HuH-7 (cell line): Measurements from ENCODE around the gene PSTPIP1.

ENCODE experiments used
- DNase-seq: peaks from one replicate; pipeline ENCODE4 v3.0.0; 2011; ENCODE audit warnings: low spot score

The PSTPIP1 gene

DNA sequence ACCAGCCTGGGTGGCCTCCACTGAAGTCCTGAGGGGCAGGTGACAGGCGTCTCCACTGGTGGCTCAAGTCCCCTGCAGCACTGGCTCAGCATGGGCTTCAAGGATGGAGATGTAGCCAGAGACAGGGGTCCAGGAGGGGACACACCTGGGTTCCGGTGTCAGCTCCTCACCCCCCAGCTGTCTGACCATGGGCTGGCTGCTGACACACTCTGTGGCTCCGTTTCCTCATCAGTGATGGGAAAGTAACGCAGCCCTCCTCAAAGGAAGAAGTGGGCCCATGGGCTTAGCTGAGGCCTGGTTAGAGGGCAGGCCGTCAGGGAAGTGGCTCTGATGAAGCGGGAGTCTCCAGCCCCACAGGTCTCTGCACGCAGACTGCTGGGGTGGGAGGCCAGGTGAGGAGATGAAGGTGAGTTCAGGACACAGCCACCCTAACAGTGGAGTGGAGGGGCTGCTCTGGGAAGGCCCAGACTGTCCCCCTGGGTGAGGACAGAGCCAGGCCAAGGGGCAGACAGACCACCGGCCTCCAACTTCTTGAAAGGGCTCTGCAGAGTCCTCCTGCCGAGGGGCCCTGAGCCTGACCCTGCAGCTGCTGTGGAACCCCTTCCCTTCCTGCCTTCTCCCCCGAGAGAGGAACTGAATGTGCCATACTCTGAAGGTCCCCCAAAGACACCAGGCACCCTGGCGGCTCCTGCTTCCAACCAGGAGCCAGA lies 24.0 kb downstream of the PSTPIP1 start:
- no peak for DNase-seq

DNA sequence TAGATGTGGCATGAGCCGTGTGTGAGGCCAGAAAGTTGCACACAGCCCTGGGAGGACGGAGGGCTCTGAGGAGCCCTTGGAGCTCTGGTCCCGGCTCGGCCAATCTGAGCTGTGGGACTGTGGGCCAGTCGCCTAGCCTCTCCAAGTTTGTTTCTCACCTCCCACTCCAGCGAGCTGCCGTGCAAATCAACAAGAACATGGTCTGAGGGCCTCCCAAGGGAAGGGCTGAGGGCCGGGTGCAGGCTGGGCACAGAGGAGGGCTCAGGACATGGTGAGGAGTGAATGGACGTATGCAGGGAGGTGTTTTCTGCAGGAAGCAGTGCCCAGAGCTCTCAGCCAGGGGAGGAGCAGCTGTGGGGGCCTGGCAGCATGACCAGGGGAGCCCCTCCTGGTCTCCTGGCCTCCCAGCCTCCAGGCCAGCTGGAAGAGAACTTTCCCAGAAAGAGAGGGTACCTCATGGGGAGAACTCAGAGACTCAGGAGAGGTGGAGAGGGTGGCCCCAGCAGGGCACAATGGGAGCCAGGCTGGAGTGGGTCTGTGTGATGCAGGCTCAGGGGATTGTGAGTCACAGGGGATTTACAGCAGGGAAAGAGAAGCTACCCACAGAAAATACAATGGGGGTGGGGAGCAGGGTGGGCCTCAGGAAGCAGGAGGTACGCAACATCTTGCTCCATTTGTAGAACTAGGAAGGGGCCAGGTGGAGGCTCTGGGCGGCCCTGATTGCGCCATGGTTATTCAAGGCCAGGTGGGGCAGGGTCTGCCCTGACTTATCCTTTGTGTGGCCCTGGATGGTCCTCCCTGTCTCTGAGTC lies 24.8 kb downstream of the PSTPIP1 start:
- no peak for DNase-seq

DNA sequence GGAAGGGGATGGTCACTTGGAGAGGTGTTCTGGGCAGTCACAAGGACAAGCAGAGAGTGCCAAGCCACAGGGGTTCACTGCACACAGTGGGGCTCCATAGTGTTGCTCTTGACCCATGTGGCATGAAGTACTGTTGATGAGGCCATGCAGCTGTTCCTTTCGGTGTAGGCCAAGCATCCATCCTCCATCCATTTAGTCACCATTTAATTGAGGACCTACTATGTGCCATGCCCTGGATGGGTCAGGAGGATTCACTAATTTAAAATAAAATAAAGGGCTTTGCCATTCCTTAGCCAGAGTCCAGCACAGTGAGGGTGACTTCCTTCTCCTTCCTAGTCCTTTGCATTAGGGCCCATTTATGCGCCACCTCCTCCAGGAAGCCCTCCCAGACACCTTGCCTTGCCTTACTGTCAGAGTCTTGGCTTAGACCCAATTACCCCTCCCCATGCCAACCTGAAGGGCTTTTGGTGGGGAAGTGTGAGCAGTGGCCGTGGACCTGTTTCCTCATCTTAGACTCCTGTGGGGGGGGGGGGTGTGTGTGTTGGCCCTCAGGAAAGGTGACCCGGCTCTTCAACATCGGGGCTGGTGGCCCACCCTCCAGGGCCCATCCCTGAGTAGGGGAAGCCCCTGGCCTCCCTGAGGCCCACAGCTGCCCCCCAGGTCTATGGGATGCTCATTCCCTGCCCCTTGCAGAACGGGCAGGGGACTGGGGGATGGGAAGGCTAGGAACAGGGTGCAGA lies 25.6 kb downstream of the PSTPIP1 start:
- no peak for DNase-seq

DNA sequence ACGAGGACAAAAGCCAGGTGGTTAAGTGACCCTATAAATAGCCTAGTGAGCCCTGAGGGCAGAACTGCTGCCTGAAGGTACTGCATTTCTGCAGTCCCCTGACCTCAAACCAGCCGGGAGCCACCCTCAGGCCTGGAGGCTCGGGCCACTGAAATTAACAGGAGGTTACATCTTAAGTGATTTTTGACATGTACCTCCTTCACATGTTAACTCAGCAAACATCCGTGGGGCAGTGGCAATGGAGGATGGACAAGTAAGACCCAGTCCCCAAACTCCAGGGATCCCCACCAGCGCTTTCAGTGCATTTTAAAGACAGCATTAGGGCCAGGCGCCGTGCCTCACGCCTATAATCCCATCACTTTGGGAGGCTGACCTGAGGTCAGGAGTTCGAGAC lies 26.2 kb downstream of the PSTPIP1 start:
- DNase-seq = no peak

DNA sequence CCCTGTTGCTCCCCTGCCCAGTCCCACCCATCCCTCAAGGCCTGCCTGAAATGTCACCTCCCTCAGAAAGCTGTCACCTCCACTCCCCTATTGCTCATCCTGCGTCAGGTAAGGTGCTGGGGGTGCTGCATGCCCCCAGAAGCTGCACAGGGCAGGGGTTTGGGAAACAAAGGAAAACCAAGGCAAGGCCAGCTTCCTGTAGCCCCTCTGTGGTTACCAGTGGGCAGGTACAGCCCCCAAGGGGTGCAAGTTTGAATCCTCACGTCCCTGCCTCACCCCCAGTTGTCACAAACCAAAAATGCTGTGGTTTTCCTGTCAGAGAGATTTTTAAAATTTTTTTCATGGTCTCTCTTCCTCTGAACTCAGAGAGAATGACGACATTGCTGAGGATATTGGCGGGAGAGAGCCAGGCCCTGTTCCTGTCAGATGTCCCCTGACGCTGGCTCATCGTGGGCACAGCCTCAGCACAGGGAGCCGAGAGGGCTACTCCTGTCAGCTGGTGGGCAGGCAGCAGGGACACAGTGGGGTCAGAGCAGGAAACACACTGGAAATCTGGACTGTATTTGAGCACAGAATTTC lies 27.0 kb downstream of the PSTPIP1 start:
- no peak for DNase-seq

DNA sequence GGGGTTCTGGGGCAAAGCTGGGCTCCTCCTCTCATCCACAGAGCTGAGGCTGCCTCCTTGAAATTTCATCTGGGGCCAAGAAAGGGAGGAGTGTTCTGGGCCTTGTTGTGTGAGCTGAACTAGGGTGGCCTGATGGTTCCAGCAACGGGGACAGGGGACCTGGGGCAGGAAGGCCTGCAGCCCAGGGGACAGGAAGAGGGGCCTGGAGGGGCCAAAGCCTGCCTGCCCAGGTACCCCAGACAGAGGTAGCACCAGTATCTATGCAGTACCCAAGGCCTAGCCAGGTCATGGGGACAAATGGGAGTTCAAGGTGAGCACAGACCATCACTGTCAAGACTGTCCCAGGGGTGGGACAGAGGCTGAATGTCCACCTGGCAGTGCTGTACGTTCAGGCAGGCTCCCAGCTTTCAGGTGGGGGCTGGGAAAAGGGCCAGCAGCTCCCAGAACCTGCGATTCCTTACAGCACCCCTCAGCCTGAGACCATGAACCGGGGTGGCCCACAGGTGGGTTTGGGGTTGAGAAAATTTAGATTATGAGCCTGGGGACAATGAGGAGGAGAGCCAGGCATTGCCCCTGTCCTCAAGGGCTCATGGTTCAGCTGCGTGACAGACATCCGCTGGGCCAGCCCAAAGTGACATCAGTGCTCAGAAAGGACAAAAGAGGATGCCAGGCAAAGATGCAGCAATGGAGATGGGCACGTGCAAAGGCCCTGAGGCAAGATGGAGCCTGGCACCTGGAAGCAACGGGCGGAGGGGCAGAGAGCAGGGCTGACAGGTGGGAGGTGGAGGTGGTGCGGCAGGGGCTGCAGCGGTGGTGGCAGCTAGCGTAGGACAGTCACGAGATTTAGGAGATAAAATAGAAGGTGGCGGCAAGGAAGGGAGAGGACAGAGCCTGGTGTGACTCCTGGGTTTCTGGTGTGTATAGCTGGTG lies 28.0 kb downstream of the PSTPIP1 start:
- DNase-seq = no peak

DNA sequence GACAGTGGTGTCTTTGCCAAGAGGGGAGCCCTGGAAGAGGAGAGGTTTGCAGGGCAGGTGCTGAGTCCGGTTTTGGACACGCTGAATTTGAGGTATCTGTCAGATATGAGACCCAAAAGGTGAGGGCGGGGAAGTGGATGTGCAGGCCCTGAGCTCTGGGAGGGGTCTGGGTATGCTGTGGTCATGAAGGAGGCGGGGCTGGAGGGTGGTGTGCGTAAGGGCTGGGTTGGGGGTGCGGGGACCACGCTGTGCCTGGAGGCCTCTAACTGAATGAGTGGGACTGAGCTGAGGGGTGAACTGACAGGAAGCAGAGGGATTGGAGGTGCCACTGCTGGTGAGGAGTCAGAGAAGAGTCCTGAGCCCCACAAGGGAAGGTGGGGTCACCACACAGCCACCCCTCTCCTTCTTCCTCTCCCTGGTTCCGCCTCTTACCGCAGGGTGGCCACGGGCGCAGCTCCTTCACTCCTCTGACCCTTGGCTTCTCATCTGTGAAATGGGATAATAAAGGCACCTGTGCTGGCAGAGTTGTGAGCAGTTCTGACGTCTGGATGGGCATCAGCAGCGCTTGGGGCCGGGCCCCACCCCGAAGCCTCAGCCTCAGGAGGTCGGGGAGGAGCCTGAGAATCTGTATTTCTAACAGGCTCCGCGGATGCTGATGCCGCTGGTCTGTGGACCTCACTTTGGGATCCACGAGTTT lies 28.8 kb downstream of the PSTPIP1 start:
- no peak for DNase-seq

DNA sequence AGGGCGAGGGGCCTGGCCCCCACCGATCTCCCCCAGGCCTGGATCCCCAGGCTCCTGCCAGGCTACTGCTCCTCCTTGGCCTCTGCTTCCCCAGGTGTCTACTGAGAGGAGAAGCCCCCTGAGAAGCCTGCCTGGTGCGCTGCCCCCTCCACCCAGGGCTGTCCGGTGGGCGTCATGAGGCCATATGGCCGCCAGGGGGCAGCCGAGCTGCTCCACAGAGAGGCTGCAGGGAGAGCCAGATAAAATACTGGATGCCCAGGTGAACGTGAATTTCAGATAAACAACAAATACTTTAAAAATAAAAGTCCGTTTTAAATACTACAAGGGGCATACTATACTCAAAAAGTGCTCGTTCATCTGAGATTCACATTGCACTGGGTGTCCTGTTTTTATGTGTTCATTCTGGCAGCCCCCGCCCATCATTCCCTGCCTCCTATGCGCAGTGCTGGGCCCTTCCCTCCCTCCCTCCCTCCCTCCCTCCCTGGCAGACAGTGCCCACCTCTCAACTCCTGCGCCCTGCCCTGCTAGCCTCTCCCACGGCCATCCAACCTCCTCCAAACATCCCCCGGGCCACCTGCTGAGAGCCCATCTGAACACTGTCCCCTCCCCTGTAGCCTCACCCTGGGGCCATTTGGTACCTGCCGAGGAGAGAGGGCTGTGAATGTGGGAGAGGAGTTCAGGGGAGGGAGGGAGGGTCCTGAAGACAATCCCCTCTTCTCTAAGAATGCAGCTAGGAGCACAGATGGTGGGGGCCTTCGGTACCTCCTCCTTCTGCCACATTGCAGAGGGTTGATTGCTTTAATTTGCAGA lies 29.6 kb downstream of the PSTPIP1 start:
- DNase-seq = peak; percentile 97

DNA sequence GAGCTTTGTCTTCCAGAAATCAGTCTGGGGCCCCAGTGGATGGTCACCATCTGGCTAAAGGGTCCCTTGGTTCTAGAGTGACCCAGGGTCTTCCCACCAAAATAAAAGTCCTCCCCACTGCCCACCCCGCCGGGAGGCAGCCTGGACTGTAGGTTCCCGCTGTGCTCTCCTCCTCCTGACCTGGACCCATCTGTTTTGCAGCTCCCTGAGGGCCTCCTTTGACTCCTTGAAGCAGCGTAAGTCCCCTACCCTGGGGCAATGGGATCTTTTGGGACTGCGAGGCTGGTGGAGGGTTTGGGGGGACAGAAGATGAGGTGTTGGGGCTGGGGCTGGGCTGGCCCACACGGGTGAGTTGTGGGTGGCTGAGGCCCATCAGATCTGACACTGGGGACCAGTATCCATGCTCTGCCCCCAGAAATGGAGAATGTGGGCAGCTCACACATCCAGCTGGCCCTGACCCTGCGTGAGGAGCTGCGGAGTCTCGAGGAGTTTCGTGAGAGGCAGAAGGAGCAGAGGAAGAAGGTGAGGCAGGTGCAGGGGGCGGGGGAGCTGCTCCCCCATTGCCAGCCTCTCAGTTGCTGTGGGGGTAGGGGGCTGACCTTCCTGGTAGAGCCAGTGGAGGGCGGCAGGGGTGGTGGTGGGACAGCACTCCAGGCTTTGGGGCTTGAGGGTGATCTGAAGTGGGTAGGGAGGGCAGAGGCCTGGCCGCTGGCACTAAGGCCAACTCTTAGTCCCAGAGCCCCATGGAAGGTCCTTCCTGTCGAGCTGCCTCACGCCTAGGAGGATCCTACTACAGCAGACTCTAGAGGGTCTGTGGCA lies 30.4 kb downstream of the PSTPIP1 start:
- no peak for DNase-seq

DNA sequence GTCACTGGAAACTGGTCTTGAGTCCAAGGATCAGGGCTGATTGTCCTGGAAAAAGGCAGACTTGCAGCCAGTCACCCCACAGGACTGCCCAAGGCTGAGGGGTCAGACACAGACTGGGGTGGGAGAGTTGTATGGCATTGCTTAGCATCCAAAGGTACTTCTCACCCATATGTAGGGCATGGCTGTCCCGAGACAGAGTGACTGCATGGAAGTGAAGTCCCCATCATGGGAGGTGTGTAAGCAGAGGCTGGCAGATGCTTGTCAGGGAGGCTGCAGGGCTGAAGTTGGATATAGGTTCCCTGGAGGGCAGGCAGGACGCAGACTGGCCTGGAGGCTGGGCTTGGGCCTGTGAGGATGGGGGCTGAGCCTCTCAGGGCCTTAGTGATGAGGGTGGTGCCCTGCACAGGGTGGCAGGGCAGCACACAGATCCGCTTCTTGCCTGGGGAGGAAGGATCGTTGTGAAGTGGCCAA lies 31.1 kb downstream of the PSTPIP1 start:
- no peak for DNase-seq

DNA sequence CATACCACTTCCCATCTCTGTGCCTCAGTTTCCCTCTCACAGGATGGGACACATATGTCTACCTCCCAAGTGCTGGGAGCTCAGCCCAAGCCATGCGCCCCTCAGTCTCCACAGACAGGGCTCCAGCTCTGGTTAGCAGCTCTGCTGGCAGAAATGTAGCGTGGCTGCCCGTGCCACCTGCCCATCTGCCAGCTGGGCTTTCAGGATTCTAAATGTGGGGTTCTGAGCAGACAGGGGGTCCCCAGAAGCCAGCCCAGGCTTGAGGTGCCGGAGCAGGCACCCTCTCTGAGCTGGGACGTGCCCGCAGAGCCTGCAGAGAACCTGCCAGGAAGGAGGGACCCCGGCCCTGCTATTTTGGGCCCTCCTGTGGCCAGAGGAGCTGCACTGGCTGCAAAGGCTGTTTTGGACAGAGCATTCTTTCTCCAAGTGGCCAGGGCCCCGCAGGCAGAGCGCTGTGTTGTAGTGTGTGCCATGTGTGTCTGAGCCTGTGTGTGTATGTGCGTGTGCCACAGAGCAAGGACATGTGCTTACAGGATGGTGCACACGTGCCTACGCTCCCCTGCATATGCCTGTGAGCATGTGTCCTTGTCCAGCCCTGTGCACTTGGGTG lies 31.7 kb downstream of the PSTPIP1 start:
- no peak for DNase-seq

DNA sequence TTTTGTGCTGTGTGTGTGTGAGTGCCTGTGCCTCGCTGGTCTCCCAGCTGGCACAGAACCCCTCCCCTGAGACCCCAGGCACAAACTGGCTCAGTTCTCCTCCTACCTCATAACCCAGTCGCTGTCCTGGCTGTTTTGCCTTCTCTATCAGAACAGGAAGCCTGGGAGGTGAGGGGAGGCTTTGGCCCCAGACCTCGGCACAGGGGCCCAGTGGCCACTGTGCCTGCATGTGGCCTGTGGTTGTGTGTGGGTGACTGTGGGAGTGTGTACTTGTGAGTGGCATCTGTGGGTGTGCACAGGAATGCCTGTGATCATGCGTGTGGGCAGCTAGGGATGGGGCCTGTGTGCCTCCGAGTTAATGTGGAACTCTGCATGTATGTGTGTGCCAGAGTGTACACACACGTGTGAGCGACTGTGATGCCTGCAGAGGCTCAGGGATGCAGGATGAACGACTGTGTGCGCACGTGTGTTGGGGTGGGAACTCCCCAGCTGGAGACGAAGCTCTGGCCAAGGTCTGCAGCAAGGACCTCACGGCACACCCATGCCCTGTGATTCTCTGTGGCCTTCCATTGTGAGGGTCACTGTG lies 32.3 kb downstream of the PSTPIP1 start:
- no peak for DNase-seq

DNA sequence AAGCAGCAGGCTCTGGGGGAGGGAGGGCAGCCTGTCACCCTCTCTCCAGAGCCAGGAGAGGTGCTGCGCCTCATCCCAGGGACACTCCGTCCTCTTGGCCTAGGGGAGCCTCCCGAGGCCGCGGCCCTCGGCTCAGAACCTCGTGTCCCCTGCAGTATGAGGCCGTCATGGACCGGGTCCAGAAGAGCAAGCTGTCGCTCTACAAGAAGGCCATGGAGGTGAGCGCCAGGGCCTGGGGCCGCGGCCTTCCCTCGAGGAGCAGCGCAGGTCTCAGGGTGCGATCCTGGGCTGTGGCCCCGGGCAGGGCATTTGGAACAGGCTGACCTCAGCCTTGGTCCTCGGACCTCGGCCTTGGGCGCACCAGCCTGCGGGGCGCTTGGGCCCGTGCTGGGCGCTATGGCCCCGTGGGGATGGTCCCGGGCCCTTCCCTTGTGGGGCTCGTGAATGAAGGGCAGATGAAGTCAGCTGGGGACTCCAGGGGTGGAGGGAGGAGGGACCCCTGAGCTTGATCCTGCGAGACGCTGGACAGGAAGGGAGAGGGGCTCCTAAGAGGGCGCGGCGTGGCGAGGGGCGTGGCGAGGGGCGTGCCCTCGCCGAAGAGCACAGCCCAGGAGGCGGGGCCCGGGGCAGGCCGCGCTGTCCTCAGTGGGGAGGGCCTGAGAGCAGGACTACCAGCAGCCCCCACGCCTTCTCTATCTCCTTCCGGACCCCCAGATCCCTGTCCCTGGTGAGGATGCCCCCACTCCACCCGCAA lies 32.9 kb downstream of the PSTPIP1 start:
- no peak for DNase-seq

DNA sequence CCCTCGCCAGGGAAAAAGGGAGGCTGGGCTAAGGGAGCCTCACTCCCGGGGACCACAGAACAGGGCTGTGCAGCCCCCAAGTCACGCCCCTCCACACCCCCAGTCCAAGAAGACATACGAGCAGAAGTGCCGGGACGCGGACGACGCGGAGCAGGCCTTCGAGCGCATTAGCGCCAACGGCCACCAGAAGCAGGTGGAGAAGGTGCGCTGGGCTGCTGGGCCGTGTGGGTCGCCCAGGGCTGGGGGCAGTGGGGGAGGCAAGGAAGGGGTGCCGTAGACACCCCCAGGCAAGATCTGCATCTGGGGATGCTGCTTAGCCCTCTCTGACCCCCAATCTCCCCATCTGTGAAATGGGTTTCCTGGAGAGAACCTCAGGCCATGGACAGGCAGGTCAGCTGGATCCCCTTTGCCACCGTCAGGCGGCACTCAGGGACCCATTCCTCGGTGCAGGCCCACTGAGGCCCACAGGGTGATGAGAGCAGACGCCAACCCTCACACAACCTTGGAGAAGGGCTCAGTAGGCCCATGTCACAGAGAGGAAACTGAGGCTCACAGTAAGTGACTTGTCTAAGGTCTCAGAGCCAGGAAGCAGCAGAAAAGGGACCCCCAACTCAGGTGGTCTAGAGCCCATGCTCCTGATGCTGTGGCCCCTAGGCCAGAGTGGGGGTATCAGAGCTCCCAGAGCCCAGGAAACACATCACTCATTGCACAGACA lies 33.7 kb downstream of the PSTPIP1 start:
- no peak for DNase-seq

DNA sequence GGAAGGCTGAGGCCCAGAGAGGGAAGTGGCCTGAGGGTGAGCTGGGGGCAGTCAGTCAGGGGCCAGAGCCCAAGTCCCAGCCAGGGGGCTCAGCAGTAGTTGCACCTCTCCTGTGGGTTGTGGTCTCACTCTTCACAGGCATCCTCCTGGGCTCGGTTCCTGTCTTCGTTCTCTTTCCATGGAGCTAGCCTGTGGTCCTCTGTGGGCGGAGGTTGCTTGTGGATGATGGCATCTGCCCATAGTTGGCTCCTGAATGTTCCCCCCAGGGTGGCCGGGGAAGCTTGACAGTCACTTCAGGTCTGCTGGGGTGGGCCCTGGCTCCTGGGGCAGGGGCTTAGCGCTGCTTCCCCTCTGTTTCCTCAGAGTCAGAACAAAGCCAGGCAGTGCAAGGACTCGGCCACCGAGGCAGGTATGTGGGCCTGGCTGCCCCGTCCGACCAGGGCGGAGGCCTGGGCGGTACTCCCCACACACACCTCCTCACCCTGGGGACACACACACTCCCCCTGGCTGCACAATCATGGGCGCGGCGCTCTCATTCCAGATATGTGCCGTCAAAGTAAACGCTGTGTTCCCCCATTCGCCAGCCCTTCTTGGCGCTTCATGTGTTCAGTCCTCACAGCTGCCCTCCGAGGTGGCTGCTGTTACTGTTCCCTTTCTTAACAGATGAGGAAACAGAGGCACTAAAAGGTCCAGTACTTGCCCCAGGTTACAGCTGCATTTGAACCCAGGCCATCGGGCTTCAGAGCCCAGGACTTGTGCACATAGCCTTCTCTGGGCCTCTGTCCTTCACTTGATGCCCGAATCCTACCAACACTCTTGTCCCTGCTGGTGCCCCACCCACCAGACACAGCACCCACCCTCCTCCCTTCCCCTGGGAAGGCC lies 34.5 kb downstream of the PSTPIP1 start:
- DNase-seq = no peak
